IPS-18a (cell line): ENCODE measurements around the gene CELA2A.

Experiments
- H3K27ac ChIP-seq: one replicate; pipeline ENCODE4 v1.5.1; 2013; ENCODE audit warnings: low read length
- H3K27me3 ChIP-seq: one replicate; pipeline ENCODE4 v1.6.1; 2013; ENCODE audit warnings: mild to moderate bottlenecking, low read length; ENCODE audit not compliant: control insufficient read depth, insufficient read depth
- H3K36me3 ChIP-seq: one replicate; pipeline ENCODE4 v1.6.1; 2013; ENCODE audit warnings: low read depth, low read length; ENCODE audit not compliant: control insufficient read depth
- H3K4me1 ChIP-seq: one replicate; pipeline ENCODE4 v1.6.1; 2013; ENCODE audit warnings: low read depth, low read length; ENCODE audit not compliant: control insufficient read depth
- H3K4me3 ChIP-seq: one replicate; pipeline ENCODE4 v1.5.1; 2013; ENCODE audit warnings: low read length
- H3K9ac ChIP-seq: one replicate; pipeline ENCODE4 v1.6.1; 2013; ENCODE audit warnings: mild to moderate bottlenecking, low read length, moderate library complexity
- H3K9me3 ChIP-seq: one replicate; pipeline ENCODE4 v1.6.1; 2013; ENCODE audit warnings: low read depth, low read length; ENCODE audit not compliant: control insufficient read depth

The CELA2A gene

GRCh38 chr1:15456313-15456954 is at the start of gene CELA2A:
TSS of gene CELA2A (plus strand) at chr1:15456732. CDS start at chr1:15456754, 22 bp downstream.
- Histone ChIP-seq H3K9ac (no peak within 1 kb of the TSS), H3K9me3 (no peaks in the 10 kb centered on the region), H3K36me3 (no peaks in the 10 kb centered on the region), H3K4me1 (no peaks in the 10 kb centered on the region), H3K27ac (no peak within 1 kb of the TSS), H3K27me3 (no peaks in the 10 kb centered on the region), H3K4me3 (no peak within 1 kb of the TSS)

- no peak overlapping the region for H3K9ac ChIP-seq
- H3K36me3 ChIP-seq = no peaks in the 10 kb centered on the region
- no peaks in the 10 kb centered on the region for H3K9me3 ChIP-seq
- H3K4me1 ChIP-seq = peaks cover 4% of the 10 kb centered on the region
- no peak overlapping the region for H3K27ac ChIP-seq
- H3K4me3 ChIP-seq = no peak overlapping the region
- peaks cover 28% of the 10 kb centered on the region for H3K27me3 ChIP-seq
Observed at GRCh38 chr1:15407580-15407979, 49.0 kb upstream of the CELA2A start.

- H3K4me1 ChIP-seq = peaks cover 4% of the 10 kb centered on the region
- H3K4me3 ChIP-seq = peak overlapping the region; percentile 56
- H3K9ac ChIP-seq = peak overlapping the region; percentile 72
Observed at GRCh38 chr1:15408890-15409387, 47.6 kb upstream of the CELA2A start.

GRCh38 chr1:15409388-15410222 is 46.9 kb upstream of the CELA2A start, which contains the start of gene EFHD2:
TSS of gene EFHD2 (plus strand) at chr1:15409888. CDS start at chr1:15409972, 84 bp downstream.
- Histone ChIP-seq H3K4me1 (peaks cover 4% of the 10 kb centered on the region), H3K9ac (peak within 1 kb of the TSS; percentile 72), H3K4me3 (peak within 1 kb of the TSS; percentile 56), H3K9me3 (no peaks in the 10 kb centered on the region), H3K36me3 (no peaks in the 10 kb centered on the region), H3K27ac (no peak within 1 kb of the TSS), H3K27me3 (peaks cover 28% of the 10 kb centered on the region)

More at GRCh38 chr1:15408890-15409387, 47.6 kb upstream of the CELA2A start:
- Histone ChIP-seq H3K27me3 (peaks cover 28% of the 10 kb centered on the region), H3K9me3 (no peaks in the 10 kb centered on the region), H3K27ac (no peak overlapping the region), H3K36me3 (no peaks in the 10 kb centered on the region)

- H3K9ac ChIP-seq = peak overlapping the region; percentile 13
- H3K9me3 ChIP-seq = no peaks in the 10 kb centered on the region
- H3K27me3 ChIP-seq = peaks cover 28% of the 10 kb centered on the region
- H3K4me3 ChIP-seq = peak overlapping the region; percentile 56
- peaks cover 4% of the 10 kb centered on the region for H3K4me1 ChIP-seq
- no peak overlapping the region for H3K27ac ChIP-seq
- H3K36me3 ChIP-seq = no peaks in the 10 kb centered on the region
Observed at GRCh38 chr1:15410223-15410883, 46.2 kb upstream of the CELA2A start.

GRCh38 chr1:15410884-15411245 is 45.7 kb upstream of the CELA2A start:
- H3K27me3 ChIP-seq = peaks cover 28% of the 10 kb centered on the region
- H3K27ac ChIP-seq = no peak overlapping the region
- H3K9ac ChIP-seq = peak overlapping the region; percentile 13
- no peaks in the 10 kb centered on the region for H3K36me3 ChIP-seq
- peak overlapping the region; percentile 56 for H3K4me3 ChIP-seq
- H3K9me3 ChIP-seq = no peaks in the 10 kb centered on the region
- H3K4me1 ChIP-seq = peaks cover 4% of the 10 kb centered on the region

GRCh38 chr1:15411593-15412137 is 44.9 kb upstream of the CELA2A start:
- Histone ChIP-seq H3K9me3 (no peaks in the 10 kb centered on the region), H3K27ac (no peak overlapping the region), H3K4me3 (no peak overlapping the region), H3K4me1 (peaks cover 4% of the 10 kb centered on the region), H3K9ac (no peak overlapping the region), H3K27me3 (peaks cover 28% of the 10 kb centered on the region), H3K36me3 (no peaks in the 10 kb centered on the region)

- Histone ChIP-seq H3K27ac (no peak overlapping the region), H3K4me3 (no peak overlapping the region), H3K27me3 (peaks cover 28% of the 10 kb centered on the region), H3K4me1 (peaks cover 4% of the 10 kb centered on the region), H3K36me3 (no peaks in the 10 kb centered on the region), H3K9me3 (no peaks in the 10 kb centered on the region), H3K9ac (no peak overlapping the region)
Observed at GRCh38 chr1:15412175-15412800, 44.2 kb upstream of the CELA2A start.

GRCh38 chr1:15412843-15413242 is 43.7 kb upstream of the CELA2A start:
- Histone ChIP-seq H3K9ac (no peak overlapping the region), H3K4me1 (peaks cover 4% of the 10 kb centered on the region), H3K4me3 (no peak overlapping the region)

GRCh38 chr1:15413563-15414444 is 42.7 kb upstream of the CELA2A start:
- Histone ChIP-seq H3K36me3 (no peaks in the 10 kb centered on the region), H3K4me1 (peaks cover 4% of the 10 kb centered on the region), H3K9me3 (no peaks in the 10 kb centered on the region), H3K27me3 (peaks cover 17% of the 10 kb centered on the region), H3K4me3 (no peak overlapping the region), H3K27ac (no peak overlapping the region), H3K9ac (no peak overlapping the region)

More at GRCh38 chr1:15412843-15413242, 43.7 kb upstream of the CELA2A start:
- Histone ChIP-seq H3K27ac (no peak overlapping the region), H3K36me3 (no peaks in the 10 kb centered on the region), H3K9me3 (no peaks in the 10 kb centered on the region), H3K27me3 (peaks cover 25% of the 10 kb centered on the region)
